HFF-Myc (cell line): ENCODE measurements around the gene RALGPS2.

ENCODE experiments used
- DNase-seq: peaks from one replicate; pipeline ENCODE4 v3.0.0-alpha.2; 2011; ENCODE audit warnings: low read depth; ENCODE audit errors: extremely low read depth
- H3K4me3 ChIP-seq: replicated peaks from 2 replicates; pipeline ENCODE4 v1.5.1; 2011; ENCODE audit warnings: low read depth, mild to moderate bottlenecking, control low read depth, low read length
- TF ChIP-seq, protein P1 (sequence below): IDR thresholded peaks from 2 replicates; pipeline ENCODE4 v1.5.1; 2012; ENCODE audit warnings: mild to moderate bottlenecking, low read depth, low read length, control low read depth; ENCODE audit errors: missing control alignments

RALGPS2 gene

DNA sequence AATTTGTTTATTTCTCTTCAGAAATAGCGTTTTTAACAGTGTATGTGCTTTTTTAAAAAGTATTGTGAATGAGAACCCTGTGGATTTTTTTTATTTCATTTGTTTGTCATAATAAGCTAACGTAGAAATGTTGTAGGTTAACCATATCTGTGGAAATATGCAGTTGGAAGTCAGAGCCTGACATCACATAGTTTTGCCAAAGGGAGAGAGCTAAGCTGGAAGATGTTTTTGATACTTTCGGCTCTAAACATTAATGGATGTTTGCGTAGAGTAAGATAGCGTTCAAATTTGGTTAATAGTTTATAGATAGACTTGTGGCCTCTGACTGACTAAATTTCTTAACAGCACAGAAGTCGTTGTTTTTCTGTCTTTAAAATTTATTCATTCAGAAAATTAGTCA, 193.3 kb downstream of the RALGPS2 start:
- no peak for DNase-seq
- TF ChIP-seq, protein P1, sequence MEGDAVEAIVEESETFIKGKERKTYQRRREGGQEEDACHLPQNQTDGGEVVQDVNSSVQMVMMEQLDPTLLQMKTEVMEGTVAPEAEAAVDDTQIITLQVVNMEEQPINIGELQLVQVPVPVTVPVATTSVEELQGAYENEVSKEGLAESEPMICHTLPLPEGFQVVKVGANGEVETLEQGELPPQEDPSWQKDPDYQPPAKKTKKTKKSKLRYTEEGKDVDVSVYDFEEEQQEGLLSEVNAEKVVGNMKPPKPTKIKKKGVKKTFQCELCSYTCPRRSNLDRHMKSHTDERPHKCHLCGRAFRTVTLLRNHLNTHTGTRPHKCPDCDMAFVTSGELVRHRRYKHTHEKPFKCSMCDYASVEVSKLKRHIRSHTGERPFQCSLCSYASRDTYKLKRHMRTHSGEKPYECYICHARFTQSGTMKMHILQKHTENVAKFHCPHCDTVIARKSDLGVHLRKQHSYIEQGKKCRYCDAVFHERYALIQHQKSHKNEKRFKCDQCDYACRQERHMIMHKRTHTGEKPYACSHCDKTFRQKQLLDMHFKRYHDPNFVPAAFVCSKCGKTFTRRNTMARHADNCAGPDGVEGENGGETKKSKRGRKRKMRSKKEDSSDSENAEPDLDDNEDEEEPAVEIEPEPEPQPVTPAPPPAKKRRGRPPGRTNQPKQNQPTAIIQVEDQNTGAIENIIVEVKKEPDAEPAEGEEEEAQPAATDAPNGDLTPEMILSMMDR: no peak

DNA sequence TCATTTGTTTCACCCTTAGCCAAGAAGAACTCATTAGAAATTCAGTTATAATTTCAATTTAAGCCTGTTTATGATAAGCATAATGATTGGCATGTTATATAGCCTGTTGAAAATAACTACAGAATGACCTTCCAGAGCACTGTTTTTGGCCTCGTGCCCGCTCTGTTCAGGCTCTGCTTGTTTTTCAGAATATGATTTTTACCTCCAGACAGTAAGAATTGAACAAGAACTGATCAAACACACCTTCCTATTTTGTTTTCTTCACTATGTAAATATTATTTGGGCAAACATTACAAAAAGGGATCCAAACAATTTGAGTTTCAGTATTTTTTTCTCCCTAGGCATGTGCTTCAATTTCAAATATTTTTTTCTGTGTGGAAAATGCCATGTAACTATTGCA, 193.9 kb downstream of the RALGPS2 start:
- TF ChIP-seq, protein P1: no peak
- DNase-seq: no peak
- H3K4me3 ChIP-seq: no peak overlapping the region

More for the DNA sequence above, 193.3 kb downstream of the RALGPS2 start:
- no peak overlapping the region for H3K4me3 ChIP-seq

DNA sequence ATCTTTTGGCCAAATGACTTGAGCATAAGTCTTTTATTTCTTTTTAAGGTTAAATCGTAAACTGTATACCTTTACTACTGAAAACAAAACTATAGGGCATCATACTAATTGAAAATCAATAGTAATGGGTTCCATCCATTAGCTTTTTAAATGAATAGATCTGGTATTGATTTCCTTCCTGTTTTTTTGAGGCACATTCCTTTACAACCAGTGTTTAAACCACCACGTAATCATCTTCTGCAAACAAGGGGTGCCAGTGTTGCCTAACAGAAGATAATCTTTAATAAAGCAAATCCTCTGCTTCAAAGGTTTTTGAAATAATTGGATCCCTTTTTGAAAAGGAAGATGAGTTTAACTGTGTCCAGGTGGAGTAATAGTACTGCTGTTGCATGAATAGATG, 194.5 kb downstream of the RALGPS2 start:
- H3K4me3 ChIP-seq: no peak overlapping the region
- TF ChIP-seq, protein P1: no peak
- no peak for DNase-seq

DNA sequence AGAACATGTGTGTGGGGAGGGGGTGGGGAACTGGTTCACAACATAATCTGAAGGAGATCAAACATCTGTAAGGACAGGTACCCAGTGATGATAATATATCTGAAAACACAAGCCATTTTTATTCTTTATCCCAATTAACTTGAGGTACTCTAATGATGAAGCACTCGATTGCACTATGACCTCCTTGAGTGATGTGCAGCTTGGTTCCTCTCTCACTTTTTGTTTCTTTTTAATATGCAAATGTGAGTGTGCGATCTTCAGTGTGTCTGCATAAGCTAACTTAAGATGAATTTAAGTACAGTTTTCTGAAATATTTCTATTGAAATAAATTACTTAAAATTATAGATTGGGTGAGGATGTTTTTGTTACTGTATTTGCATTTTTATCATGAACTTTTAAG, 196.5 kb downstream of the RALGPS2 start:
- TF ChIP-seq, protein P1: no peak
- no peak for DNase-seq
- H3K4me3 ChIP-seq: no peak overlapping the region

DNA sequence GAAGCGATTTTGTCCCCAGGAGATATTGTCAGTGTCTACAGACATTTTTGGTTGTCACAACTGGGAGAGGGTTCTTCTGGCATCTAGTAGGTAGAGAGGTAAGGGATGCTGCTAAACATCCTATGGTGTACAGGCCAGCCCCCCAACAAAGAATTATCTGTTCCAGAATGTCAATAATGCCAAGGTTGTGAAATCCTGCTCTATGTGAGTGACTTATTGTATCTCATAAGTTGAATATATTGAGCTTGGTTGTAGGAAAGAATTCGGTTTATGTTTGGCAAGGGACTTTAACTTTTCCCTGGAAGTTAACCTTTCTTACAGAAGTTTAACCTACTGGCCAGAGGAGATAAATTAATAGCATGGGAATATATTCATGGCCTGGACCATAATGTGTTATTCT, 198.5 kb downstream of the RALGPS2 start:
- TF ChIP-seq, protein P1: no peak
- no peak overlapping the region for H3K4me3 ChIP-seq
- DNase-seq: no peak

DNA sequence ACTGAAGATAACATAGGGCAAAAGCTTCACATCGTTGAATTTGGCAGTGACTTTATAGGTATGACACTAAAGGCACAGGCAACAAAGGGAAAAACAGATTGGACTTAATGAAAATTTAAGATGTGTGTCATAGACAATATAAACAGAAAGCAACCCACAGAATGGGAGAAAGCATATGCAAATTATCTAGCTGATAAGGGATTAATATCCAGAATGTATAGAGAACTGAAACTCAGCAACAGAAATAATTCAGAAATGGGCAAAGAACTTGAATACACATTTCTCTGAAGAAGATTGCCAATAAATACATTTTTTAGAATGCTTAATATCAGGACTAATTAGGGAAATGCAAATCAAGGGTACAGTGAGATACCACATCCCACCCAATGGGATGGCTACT, 201.0 kb downstream of the RALGPS2 start:
- no peak for DNase-seq

DNA sequence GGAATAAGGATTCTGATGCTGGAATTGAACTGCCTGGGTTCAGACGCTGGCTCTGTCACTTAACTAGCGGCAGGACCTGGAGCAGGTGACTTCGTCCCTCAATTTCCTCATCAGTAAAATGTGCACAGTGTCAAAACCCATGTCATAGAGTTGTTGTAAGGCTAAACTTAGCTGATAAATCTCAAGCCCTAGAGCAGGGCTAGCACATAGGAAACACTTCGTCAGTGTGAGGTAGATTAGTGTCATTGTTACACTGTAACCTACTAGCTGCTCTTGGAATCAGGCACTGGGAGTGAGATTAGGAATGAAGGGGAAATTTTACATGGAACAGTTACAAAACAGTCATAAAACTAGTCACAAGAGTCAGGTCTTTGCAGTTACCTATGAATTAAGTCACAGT, 202.0 kb downstream of the RALGPS2 start:
- TF ChIP-seq, protein P1: no peak
- no peak for DNase-seq
- no peak overlapping the region for H3K4me3 ChIP-seq

More for the DNA sequence above, 201.0 kb downstream of the RALGPS2 start:
- TF ChIP-seq, protein P1: no peak
- H3K4me3 ChIP-seq: no peak overlapping the region
